GM19025 (cell line): Measurements from ENCODE around the gene AP1B1.

Experiments
- ATAC-seq: cut with Tn5 transposase; IDR thresholded peaks from one replicate; pipeline ENCODE4 v1.9.1; 2021; ENCODE audit warnings: mild to moderate bottlenecking, low read depth, moderate library complexity; ENCODE audit not compliant: unreplicated experiment

Gene AP1B1

DNA sequence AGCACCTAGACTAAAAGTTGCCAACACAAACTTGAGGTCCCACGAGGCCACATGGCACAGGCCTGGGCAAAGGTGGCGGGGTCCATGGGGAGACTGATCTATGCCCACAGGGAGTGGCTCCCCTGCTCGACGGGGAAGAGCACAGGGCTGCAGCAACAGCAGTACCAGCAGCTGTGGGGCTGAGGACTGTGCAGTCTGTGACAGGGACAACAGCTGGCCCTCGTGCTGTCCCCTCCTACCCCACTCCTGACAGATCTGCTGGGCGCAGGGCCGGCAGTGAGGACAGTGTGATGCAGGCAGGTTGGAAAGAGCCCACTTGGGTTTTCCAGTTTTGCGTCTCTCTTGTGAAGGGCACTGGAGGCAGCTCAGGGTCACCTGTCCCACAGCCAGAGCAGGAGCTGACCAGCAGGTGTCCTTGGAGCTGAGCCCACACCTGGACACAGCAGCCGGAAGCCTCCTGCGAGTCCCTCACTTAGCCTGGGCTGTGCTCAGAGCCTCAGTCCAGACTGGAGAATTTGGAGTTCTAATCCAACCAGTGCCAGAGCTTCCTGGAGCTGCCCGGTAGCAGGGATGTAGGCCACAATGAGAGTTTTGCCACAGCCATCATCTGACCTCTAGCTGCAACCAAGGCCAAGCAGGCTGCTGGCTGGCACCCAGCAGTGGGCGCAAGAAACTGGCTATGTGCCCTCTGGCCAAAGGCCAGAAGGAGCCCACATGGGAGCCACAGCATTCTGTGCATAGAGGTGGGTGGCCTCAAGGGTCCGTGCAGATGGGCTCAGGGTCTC is 85.5 kb downstream of the AP1B1 start:
- no peak for ATAC-seq

DNA sequence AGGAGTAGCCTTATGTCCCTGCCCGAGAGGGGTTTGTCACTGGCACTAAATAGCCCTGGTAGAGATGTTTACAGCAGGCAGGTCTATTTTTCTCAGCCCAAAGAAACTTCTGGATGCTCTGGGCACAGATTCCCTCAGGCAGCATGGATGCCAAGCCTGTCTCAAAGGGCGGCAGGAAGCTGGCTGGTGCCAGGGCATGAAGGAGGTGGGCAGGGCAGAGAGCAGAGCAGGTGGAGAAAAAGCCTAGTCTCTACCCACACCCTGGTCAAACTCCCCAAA is 86.0 kb downstream of the AP1B1 start:
- no peak for ATAC-seq

DNA sequence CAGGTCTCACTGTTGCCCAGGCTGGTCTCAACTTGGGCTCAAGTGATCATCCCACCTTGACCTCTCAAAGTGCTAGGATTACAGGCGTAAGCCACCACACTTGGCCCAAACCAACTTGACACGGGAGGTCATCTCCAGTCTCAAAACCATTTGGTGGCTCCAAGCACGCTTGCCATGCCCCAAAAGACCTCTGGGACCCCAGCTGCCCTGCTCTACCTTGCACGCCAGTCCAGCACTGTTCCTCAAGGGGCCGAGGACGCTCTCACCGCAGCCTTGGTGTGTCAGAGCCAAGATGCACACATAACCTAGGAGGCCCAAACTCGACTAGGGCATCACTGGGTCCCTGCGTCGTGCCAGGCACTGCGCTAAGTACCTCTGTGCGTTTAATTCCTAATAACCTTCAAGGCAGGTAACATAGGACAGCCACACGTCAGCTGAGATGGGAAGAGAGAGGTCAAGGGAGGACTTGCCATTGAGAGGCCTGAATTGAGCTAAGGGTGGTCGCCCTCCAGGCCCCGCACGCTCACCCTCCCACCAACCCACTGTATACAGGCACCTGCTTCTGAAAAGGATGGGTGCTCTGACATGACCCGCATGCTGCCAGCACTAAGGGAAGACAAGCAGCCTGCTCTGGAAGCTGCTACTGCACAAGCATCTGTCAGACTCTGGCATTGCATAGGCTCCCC is 86.5 kb downstream of the AP1B1 start:
- ATAC-seq = no peak

DNA sequence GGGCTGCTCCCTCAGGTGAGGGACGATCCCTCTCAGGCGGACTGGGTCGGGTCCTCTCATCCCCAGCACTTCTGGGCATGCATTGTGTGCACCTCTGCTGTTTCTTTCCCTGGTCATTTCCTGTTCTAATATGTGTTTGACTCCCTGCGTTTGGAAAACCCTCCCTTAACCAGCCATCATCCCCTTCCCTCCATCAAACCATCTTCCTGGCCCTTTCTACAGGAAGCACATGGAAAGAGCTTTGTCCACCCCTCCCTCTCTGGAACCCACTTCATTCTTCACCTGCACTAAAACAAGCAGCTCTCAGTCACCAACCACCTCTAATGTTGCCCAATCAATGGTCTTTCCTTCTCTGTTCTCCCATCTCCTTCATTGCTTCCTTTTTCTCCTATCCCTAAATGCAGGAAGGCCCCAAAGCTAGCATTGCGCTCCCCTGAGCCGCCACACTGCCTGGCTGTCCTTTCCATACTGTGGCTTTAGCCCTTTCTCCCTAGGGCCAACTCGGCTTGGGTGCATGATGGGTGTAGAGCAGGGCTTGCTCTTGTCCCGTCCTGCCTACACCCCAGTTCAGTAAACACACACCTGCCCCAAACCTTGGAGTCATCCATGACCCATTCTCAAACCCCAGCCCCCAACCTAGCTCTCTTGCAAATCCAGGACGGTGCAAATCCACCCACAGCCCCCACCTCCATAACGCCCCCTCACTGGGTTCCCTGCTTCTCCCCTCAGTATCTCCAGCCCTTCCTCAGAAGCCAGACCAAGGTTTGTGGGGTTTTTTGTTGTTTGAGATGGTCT is 87.4 kb downstream of the AP1B1 start:
- ATAC-seq = no peak

DNA sequence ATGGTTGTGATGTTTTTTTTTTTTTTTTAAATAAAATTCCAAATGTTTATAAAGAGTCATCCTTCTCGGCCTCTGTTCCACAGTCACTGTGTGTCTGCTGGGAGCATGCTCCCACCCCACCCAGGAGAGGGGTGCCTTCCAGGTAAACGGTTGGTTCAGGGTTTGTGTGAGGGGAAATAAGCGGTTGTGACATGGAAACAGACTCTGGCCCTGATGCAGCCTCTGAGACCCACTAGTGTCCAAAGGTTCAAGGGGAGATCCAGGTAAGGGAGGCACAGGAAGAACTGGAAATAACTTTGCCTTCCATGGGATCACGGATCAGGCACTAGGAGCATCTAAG is 87.9 kb downstream of the AP1B1 start:
- no peak for ATAC-seq

DNA sequence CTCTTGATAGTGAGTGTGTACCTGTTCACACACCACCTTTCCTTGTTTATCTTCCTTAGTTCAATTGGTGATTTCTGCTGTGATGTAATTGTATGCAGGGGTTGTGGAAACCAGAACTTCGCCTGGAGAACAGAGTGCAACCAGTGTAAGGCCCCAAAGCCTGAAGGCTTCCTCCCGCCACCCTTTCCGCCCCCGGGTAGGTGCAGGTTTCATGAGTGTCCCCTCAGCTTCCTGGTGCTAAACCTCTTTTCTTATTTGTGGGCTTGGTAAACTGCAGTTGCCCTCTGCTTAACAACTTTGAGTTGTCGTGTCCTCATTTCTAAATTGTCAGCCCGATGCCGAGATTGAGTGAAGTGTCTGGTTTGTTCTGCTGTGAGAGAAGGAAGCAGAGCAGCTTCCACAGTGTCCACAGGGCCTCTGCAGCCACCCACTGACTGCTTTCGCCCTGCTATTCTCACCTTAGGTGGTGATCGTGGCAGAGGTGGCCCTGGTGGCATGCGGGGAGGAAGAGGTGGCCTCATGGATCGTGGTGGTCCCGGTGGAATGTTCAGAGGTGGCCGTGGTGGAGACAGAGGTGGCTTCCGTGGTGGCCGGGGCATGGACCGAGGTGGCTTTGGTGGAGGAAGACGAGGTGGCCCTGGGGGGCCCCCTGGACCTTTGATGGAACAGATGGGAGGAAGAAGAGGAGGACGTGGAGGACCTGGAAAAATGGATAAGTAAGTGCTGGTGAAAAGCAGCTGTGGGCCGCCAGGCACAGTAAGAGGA is 89.1 kb downstream of the AP1B1 start:
- no peak for ATAC-seq

DNA sequence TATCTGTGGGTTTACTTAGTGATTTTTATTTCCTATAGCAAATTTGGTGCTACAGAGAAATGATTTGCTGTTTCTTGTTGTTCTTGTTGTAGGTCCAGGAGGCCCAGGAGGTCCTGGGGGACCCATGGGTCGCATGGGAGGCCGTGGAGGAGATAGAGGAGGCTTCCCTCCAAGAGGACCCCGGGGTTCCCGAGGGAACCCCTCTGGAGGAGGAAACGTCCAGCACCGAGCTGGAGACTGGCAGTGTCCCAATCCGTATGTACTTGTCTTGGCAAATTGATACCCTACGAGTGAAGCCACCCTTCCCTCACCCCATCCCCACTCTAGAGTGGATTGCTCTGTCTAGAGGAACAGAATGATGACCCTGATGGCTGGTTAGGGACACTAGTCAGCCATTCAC is 89.7 kb downstream of the AP1B1 start:
- no peak for ATAC-seq

DNA sequence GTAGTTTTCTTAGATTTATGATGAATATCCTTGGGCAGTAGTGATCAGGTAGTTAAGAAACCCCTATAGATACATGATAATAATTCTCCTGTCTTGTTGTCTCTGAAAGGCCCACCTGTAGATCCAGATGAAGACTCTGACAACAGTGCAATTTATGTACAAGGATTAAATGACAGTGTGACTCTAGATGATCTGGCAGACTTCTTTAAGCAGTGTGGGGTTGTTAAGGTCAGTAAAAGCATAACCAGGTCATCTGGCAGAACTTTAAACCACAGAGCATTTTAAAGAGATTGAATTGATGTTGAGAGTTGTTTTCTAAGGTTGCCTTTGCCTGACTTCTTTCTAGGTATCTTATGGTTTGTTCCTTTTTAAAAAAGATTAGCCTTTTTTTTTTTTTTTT is 96.0 kb downstream of the AP1B1 start:
- ATAC-seq = no peak

DNA sequence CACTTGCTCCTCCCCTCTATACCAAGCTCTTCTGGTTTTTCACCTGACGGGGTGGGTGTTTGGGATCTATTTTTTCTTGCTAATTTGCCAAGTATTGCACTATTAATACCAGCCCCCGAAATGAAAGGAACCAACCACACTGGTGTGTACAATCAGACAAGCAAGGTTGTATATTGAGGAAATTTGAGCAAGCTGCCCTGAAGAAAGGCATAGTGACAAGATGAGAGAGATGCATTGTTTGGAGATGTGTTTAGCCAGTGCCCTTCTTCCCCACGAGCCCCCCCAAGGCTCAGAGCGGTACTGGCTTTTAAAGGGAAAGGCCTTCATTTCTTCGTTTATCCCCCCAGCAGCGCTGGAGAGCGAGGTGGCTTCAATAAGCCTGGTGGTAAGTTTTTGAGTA is 97.2 kb downstream of the AP1B1 start:
- ATAC-seq = no peak

DNA sequence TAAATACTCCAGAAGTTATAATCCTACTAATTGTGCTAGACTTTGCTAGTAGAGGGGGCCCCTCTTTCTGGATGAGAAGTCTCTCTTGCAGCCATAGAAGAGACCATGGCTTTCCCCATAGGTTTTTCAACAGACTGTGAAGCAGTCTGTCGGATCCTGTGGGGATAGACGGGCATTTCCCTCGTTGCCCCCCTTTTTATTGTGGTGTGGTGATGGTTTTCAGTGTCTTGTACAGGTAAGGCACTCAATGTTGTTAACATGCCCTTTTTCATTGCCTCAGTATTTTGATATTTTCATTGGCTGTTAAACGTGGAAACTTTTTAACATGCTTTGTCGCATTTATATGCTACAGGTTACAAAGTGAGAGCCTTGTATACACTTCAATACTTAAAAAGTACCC is 98.3 kb downstream of the AP1B1 start:
- ATAC-seq = no peak

DNA sequence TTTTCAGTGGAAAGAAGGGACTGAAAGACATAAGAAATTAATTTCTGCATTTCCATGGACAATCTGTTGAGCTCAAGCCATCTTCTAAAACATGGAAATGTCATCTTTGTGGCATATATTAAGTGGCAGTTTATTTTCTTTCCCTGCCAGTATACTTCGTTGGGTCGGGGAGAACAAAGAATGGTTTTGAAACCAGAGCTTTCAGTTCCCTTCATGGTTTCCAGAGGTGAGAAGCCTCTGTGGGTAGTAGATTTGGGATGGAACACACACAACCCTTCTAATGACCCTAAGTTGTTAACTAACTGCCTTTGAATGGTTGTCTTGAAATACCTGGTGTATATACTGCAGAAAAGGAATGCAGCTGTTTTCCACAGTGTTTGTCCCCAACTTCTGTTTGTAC is 99.5 kb downstream of the AP1B1 start:
- no peak for ATAC-seq

DNA sequence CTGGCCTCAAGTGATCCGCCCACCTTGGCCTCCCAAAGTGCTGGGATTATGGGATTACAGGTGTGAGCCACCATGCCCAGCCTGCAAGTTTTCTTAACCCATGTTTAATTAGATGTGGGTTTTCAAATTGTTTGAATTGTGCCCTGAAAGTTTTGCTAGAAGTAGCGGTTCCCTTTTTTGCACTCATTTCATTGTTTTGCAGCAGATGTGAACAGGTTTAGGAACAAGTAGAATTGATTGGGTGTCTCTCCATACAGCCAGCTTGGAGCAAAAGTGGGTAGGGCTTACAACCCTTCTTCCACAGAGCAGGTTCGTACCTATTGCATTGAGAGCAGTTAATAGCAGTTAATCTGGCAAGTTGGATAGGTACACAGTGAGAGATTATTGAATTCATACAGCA is 104.2 kb downstream of the AP1B1 start:
- ATAC-seq = no peak

DNA sequence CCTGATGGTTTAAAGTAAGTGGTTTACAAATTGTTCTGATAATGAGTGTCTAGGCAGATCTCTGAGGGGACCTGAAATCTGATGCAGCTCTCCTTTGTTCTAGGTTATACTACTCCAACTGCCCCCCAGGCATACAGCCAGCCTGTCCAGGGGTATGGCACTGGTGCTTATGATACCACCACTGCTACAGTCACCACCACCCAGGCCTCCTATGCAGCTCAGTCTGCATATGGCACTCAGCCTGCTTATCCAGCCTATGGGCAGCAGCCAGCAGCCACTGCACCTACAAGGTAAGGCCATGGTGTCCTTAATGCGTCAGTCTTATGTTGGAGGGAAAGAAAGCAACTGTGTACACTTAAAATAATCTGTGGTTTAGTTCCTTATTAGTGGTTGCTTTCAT is 110.4 kb downstream of the AP1B1 start:
- no peak for ATAC-seq
